Natural killer cell treated with Interleukin-12 subunit alpha and Interleukin-12 subunit beta and Interleukin-15 and Interleukin-18, amount 100 ng/mL, for 72 hours (primary cell): ENCODE measurements around the gene ABCA4. TPM values are rescaled to one million over a fixed set of nuclear protein-coding genes. Genes with fewer than 3 reads are reported as not detected.
A peak's percentile ranks its signal among the peaks of the same experiment; 100 is the strongest.

Experiments
- ATAC-seq, 2 donors: fragments of 150-1000 bp; cut with Tn5 transposase in 1 of 2; sonication (Bioruptor Pico), chemical (Tn5 transposase) in 1 of 2; 2 replicates each; pipeline ENCODE4 v1.10.0; 2021
- DNase-seq: peaks from one replicate; pipeline ENCODE4 v3.0.0; 2022; ENCODE audit warnings: low spot score
- H3K27ac Mint-ChIP-seq, 2 donors: 1 replicate in 1 of 2; 2 replicates in 1 of 2; pipeline ENCODE4 v1.8.0; 2022; ENCODE audit warnings: mixed read lengths in 2 of 2, mild to moderate bottlenecking in 1 of 2, moderate library complexity in 1 of 2
- H3K27me3 Mint-ChIP-seq, 2 donors: 1 replicate in 1 of 2; 2 replicates in 1 of 2; pipeline ENCODE4 v1.8.0; 2022; ENCODE audit warnings: mixed read lengths in 2 of 2
- H3K36me3 Mint-ChIP-seq: one replicate; pipeline ENCODE4 v1.8.0; 2022; ENCODE audit warnings: mixed read lengths
- H3K4me1 Mint-ChIP-seq, 2 donors: 1 replicate in 1 of 2; 2 replicates in 1 of 2; pipeline ENCODE4 v1.8.0; 2022; ENCODE audit warnings: low read depth in 2 of 2, mixed read lengths in 2 of 2, mild to moderate bottlenecking in 1 of 2
- H3K4me3 Mint-ChIP-seq: one replicate; pipeline ENCODE4 v1.8.0; 2022; ENCODE audit warnings: mixed read lengths
- H3K9me3 Mint-ChIP-seq: 2 replicates; pipeline ENCODE4 v1.8.0; 2022; ENCODE audit warnings: mixed read lengths
- total RNA-seq, 2 donors: library from RNA; stranded (reverse); gene quantifications; one replicate each; pipeline ENCODE4 v1.2.3, GENCODE V29; 2022

The ABCA4 gene
- total RNA-seq, 2 donors from 2014 or later: not detected

GRCh38 chr1:94038511-94038910 lies 82.4 kb downstream of the ABCA4 start:
- Mint-ChIP-seq H3K27ac (no peak overlapping the region), H3K9me3 (no peaks in the 10 kb centered on the region), H3K36me3 (no peaks in the 10 kb centered on the region), H3K4me3 (no peak overlapping the region), H3K27me3 (peaks cover 2 to 7% of the 10 kb centered on the region in 2 donors), H3K4me1 (peaks cover 18 to 23% of the 10 kb centered on the region in 2 donors)
- ATAC-seq (no peak), DNase-seq (no peak)

DNA sequence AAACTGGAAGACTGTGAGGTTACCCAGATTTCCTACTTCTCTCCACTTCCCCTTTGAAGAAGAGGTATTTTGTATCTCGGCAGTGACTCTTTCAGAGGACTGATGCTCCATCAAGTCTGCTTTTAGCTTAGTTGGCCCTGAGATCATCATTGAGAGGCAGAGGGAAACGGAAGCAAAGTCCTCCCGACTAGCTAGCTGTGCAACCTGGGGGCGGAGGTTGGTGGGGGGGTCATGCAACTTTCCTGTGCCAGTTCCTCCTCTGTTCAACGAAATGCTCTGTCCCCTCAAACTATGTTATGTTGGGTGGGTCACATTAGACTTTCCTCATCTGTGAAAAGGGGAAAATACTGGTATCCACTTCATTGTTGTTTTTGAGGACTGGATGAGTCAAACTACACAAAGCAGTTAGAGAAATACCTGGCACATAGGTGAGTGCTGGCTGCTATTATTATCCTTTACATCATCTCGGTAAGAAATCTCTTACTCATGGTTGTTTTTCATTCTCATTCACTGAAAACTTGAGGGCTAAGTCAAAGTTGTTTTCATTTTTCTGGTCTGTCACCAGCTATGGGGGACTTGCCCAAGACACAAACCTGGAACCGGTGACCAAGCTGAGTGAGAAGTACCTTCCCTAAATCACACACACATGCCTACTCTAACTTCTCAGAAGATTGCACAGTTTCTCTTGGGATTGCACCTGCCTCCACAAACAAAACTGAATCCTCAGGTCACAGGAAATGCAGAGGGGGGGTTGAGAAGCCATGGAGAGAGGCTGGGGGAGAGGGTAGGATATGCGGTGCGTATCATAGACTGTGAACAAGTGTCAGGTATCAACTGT lies 83.3 kb downstream of the ABCA4 start:
- H3K27ac Mint-ChIP-seq: no peak overlapping the region
- ATAC-seq (no peak), DNase-seq (no peak)
- no peak overlapping the region for H3K4me3 Mint-ChIP-seq
- no peaks in the 10 kb centered on the region for H3K9me3 Mint-ChIP-seq
- H3K27me3 Mint-ChIP-seq: peaks cover 2 to 7% of the 10 kb centered on the region in 2 donors
- H3K36me3 Mint-ChIP-seq: no peaks in the 10 kb centered on the region
- H3K4me1 Mint-ChIP-seq: peaks cover 18 to 26% of the 10 kb centered on the region in 2 donors

- Mint-ChIP-seq H3K4me1 (peaks cover 18 to 28% of the 10 kb centered on the region in 2 donors), H3K36me3 (no peaks in the 10 kb centered on the region), H3K9me3 (no peaks in the 10 kb centered on the region), H3K27me3 (peaks cover 2 to 7% of the 10 kb centered on the region in 2 donors), H3K4me3 (no peak overlapping the region), H3K27ac (no peak overlapping the region)
- ATAC-seq: no peak
- no peak for DNase-seq
These were observed 84.2 kb downstream of the ABCA4 start for GRCh38 chr1:94036730-94037129.

- H3K27me3 Mint-ChIP-seq: no peaks in the 10 kb centered on the region
- H3K4me3 Mint-ChIP-seq: no peak overlapping the region
- no peaks in the 10 kb centered on the region for H3K36me3 Mint-ChIP-seq
- DNase-seq (no peak), ATAC-seq (no peak)
- no peak overlapping the region for H3K27ac Mint-ChIP-seq
- peaks cover 12 to 37% of the 10 kb centered on the region in 2 donors for H3K4me1 Mint-ChIP-seq
- H3K9me3 Mint-ChIP-seq: no peaks in the 10 kb centered on the region
These were observed 87.1 kb downstream of the ABCA4 start for GRCh38 chr1:94033849-94034248.

GRCh38 chr1:94032637-94033036 lies 88.3 kb downstream of the ABCA4 start:
- H3K27ac Mint-ChIP-seq: no peak overlapping the region
- DNase-seq (no peak), ATAC-seq (no peak)

GRCh38 chr1:94031591-94031990 lies 89.4 kb downstream of the ABCA4 start:
- no peaks in the 10 kb centered on the region for H3K9me3 Mint-ChIP-seq
- ATAC-seq (no peak), DNase-seq (no peak)
- H3K4me1 Mint-ChIP-seq: peaks cover 26 to 46% of the 10 kb centered on the region in 2 donors
- no peaks in the 10 kb centered on the region for H3K27me3 Mint-ChIP-seq
- no peak overlapping the region for H3K4me3 Mint-ChIP-seq
- H3K36me3 Mint-ChIP-seq: no peaks in the 10 kb centered on the region
- H3K27ac Mint-ChIP-seq: no peak overlapping the region

More at GRCh38 chr1:94032637-94033036, 88.3 kb downstream of the ABCA4 start:
- Mint-ChIP-seq H3K36me3 (no peaks in the 10 kb centered on the region), H3K27me3 (no peaks in the 10 kb centered on the region), H3K9me3 (no peaks in the 10 kb centered on the region), H3K4me1 (peaks cover 20 to 42% of the 10 kb centered on the region in 2 donors), H3K4me3 (no peak overlapping the region)

DNA sequence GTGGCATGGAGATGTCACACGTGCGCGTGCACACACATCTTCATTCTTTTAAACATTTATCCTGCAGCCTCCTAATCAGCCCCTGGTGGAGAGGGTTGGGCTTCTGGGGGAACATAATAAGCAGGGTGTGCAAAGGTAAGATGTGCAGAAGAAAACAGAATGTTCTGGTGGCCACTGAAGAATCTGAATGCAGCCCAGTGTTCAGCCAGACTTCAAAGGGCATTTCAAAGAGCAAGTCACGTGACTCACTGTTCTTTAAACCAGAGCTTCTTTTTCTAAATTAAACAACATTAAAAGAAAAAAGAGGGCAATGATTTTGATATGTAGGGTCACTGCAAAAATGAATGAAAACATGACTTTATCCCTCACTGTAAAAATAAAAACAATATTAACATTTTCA lies 89.8 kb downstream of the ABCA4 start:
- DNase-seq (no peak), ATAC-seq (no peak)
- peaks cover 31 to 48% of the 10 kb centered on the region in 2 donors for H3K4me1 Mint-ChIP-seq
- H3K36me3 Mint-ChIP-seq: no peaks in the 10 kb centered on the region
- H3K4me3 Mint-ChIP-seq: no peak overlapping the region
- H3K9me3 Mint-ChIP-seq: no peaks in the 10 kb centered on the region
- H3K27me3 Mint-ChIP-seq: peaks cover 0 to under 1% of the 10 kb centered on the region in 2 donors
- no peak overlapping the region for H3K27ac Mint-ChIP-seq

DNA sequence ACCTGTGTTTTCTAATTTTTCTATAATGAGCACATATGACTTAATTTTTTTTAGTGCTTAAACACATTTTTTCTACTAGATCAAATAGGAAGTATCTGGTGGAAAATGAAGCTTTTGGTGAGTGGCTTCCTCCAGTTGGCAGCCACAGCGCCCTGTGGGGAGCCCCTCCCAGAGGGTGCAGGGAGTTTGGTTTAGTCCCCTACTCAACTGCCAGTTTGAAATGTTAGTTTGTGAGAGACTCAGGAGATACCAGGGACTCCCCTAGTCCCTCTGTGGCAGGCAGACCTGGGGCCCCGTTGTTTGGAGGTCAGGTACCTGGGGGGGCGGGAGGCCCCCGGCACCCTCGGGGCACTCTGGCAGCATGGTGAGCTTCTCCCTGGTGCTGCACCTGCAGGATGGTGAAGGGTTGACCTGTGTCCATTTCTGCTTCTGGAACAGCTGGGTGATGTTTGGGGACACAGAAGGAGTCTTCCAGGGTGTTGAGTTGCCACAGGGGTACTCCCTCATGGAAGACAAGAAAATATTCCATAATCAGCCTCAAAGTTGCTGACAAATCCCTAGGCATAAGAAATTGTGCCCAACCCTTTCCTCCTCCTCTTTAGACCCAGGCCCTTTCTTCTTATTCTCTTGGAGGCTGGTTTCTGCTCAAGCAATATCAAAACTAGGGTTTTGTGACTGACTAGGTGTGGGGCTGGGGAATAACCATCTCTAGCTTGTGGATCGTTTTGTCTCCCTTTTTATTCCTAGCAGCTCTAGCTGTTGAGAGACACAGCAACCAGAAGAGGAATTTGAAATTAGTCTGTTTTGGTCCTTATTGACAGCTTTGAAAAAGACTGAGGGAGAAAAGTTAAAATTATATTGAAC lies 91.6 kb downstream of the ABCA4 start:
- H3K4me1 Mint-ChIP-seq: peaks cover 30 to 43% of the 10 kb centered on the region in 2 donors
- ATAC-seq (peak in 1 of 2 donors; percentile 20), DNase-seq (no peak)
- H3K27ac Mint-ChIP-seq: peak overlapping the region in 1 of 2 donors; percentile 39
- no peaks in the 10 kb centered on the region for H3K9me3 Mint-ChIP-seq
- H3K36me3 Mint-ChIP-seq: no peaks in the 10 kb centered on the region
- no peak overlapping the region for H3K4me3 Mint-ChIP-seq
- peaks cover 0 to 3% of the 10 kb centered on the region in 2 donors for H3K27me3 Mint-ChIP-seq

DNA sequence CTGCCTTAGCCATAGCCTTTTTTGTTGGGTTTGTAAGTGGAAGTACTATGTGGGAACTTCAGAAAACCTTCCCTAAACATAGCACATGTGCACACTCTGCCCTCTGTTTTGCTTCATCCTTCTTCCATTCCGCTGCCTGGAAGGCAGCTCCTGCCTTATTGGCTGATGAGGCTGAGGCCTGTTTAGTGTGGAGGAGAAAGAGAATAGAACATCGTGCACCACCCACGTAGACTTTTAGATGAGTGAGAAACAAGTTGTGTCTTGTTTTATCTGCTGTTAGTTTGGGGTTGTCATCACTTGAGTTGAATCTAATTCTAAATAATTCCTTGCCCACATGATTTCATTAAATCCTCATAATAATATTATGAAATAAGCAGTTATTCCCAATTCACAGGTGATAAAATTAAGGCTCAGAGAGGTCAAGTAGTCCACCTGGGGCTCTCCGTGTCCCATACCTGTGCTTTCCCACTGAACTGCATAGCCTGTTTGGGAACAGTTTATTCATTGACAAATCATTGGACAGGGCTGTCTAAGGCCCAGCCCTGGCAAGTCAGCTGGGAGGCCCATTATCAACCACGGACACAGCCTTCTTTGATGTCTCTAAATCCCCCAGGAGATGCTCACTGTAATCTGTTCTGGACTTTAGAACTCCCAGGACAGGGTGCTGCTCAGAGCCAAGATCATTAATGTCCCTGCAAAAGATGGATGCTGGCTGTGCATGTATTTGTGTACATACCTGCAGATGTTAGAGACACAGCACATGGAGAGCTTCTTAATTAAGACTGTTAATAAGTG lies 93.0 kb downstream of the ABCA4 start:
- H3K4me1 Mint-ChIP-seq: peaks cover 30 to 42% of the 10 kb centered on the region in 2 donors
- ATAC-seq (no peak), DNase-seq (no peak)
- H3K9me3 Mint-ChIP-seq: no peaks in the 10 kb centered on the region
- H3K4me3 Mint-ChIP-seq: no peak overlapping the region
- H3K27me3 Mint-ChIP-seq: peaks cover 0 to 3% of the 10 kb centered on the region in 2 donors
- H3K27ac Mint-ChIP-seq: no peak overlapping the region
- H3K36me3 Mint-ChIP-seq: no peaks in the 10 kb centered on the region

DNA sequence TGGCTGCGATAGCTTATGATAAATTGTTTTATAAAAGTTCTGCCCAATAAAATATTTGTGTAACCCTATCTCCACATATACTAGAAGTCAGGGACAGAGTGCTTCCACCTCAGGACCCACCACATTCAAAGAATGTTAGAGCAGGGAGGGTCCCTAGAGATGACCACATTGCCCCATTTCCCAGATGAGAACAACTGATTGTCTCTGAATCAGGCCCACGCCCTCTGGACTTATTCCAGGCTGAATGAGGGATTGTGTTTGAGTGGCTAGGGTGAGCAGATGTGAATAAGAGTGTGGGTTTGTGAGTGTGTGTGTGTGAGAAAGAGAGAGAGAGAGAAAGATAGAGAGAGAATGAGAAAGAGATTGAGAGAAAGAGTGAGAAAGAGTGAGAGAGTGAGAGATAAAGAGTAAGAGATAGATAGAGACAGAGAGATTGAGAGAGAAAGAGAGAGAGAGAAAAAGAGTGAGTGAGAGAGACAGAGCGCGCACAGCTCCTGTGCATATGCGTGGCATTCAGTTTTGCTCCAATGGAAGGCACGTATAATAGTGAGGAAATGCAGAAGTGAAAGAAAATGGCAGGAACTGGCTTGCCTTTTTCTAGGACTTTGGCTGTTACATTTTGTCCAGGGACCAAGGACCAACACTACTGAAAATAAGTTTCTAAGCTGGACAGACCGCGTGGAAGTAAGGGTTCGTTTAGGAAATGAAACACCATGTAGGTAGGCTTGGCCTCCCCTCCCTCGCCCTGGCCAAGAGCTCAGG lies 94.1 kb downstream of the ABCA4 start:
- Mint-ChIP-seq H3K36me3 (no peaks in the 10 kb centered on the region), H3K27ac (no peak overlapping the region), H3K9me3 (no peaks in the 10 kb centered on the region), H3K4me1 (peaks cover 38 to 47% of the 10 kb centered on the region in 2 donors), H3K4me3 (no peak overlapping the region), H3K27me3 (peaks cover 0 to 3% of the 10 kb centered on the region in 2 donors)
- ATAC-seq: no peak
- no peak for DNase-seq

GRCh38 chr1:94025383-94026340 lies 95.3 kb downstream of the ABCA4 start:
- H3K36me3 Mint-ChIP-seq: no peaks in the 10 kb centered on the region
- H3K9me3 Mint-ChIP-seq: no peaks in the 10 kb centered on the region
- no peak for DNase-seq
- H3K4me3 Mint-ChIP-seq: no peak overlapping the region
- no peak for ATAC-seq
- no peak overlapping the region for H3K27ac Mint-ChIP-seq
- peaks cover 48 to 55% of the 10 kb centered on the region in 2 donors for H3K4me1 Mint-ChIP-seq
- H3K27me3 Mint-ChIP-seq: peaks cover 0 to 3% of the 10 kb centered on the region in 2 donors
